H9 (cell line): ENCODE results near the gene HS1BP3. TPM values are rescaled to one million over a fixed set of nuclear protein-coding genes. Genes with fewer than 3 reads are reported as not detected.

Experiments
- DNase-seq: peaks from one replicate; pipeline ENCODE4 v3.0.0-alpha.2; 2017
- H2AFZ ChIP-seq: one replicate; pipeline ENCODE4 v1.6.1; 2013; ENCODE audit warnings: mild to moderate bottlenecking, low read length, control low read depth, moderate library complexity
- H2AK5ac ChIP-seq: 2 replicates; pipeline ENCODE4 v1.6.1; 2013; ENCODE audit warnings: low read length, control low read depth, mixed read lengths; ENCODE audit not compliant: insufficient read length
- H2BK120ac ChIP-seq: one replicate; pipeline ENCODE4 v1.6.1; 2013; ENCODE audit warnings: low read depth, mild to moderate bottlenecking, low read length, control low read depth, inconsistent platforms; ENCODE audit not compliant: poor library complexity, severe bottlenecking
- H2BK12ac ChIP-seq: 2 replicates; pipeline ENCODE4 v1.6.1; 2013; ENCODE audit warnings: low read length, control low read depth, mixed read lengths, low read depth; ENCODE audit not compliant: insufficient read length
- H2BK15ac ChIP-seq: 2 replicates; pipeline ENCODE4 v1.6.1; 2013; ENCODE audit warnings: low read depth, low read length, control low read depth
- H2BK20ac ChIP-seq: one replicate; pipeline ENCODE4 v1.6.1; 2013; ENCODE audit warnings: low read depth, mild to moderate bottlenecking, low read length, control low read depth, inconsistent platforms; ENCODE audit not compliant: poor library complexity, severe bottlenecking
- H2BK5ac ChIP-seq: 2 replicates; pipeline ENCODE4 v1.6.1; 2013; ENCODE audit warnings: low read length, control low read depth, mixed read lengths; ENCODE audit not compliant: insufficient read length
- H3K14ac ChIP-seq: 2 replicates; pipeline ENCODE4 v1.6.1; 2013; ENCODE audit warnings: low read length, control low read depth; ENCODE audit not compliant: insufficient read depth
- H3K18ac ChIP-seq: 2 replicates; pipeline ENCODE4 v1.6.1; 2013; ENCODE audit warnings: low read depth, mild to moderate bottlenecking, mixed read lengths, low read length, control low read depth; ENCODE audit not compliant: insufficient read length
- H3K23ac ChIP-seq: 2 replicates; pipeline ENCODE4 v1.6.1; 2013; ENCODE audit warnings: low read length, control low read depth, mixed read lengths, low read depth; ENCODE audit not compliant: insufficient read length
- H3K23me2 ChIP-seq: 2 replicates; pipeline ENCODE4 v1.6.1; 2013; ENCODE audit warnings: low read depth, mild to moderate bottlenecking, mixed read lengths, low read length, control low read depth; ENCODE audit not compliant: insufficient read length, poor library complexity, severe bottlenecking
- H3K27ac ChIP-seq: 2 replicates; pipeline ENCODE4 v1.5.1; 2013; ENCODE audit warnings: low read length, control low read depth, mixed read lengths, low read depth; ENCODE audit not compliant: insufficient read length
- H3K27me3 ChIP-seq: 2 replicates; pipeline ENCODE4 v1.6.1; 2013; ENCODE audit warnings: low read length, control low read depth, inconsistent platforms; ENCODE audit not compliant: insufficient read depth
- H3K4ac ChIP-seq: 2 replicates; pipeline ENCODE4 v1.6.1; 2013; ENCODE audit warnings: low read depth, mild to moderate bottlenecking, control low read depth, inconsistent platforms, low read length, moderate library complexity
- H3K4me1 ChIP-seq: 2 replicates; pipeline ENCODE4 v1.6.1; 2013; ENCODE audit warnings: low read length, control low read depth, inconsistent platforms; ENCODE audit not compliant: insufficient read depth
- H3K4me2 ChIP-seq: 2 replicates; pipeline ENCODE4 v1.6.1; 2013; ENCODE audit warnings: low read length, control low read depth, mixed read lengths; ENCODE audit not compliant: insufficient read length, insufficient read depth
- H3K56ac ChIP-seq: 2 replicates; pipeline ENCODE4 v1.6.1; 2013; ENCODE audit warnings: low read depth, mild to moderate bottlenecking, mixed read lengths, low read length, control low read depth; ENCODE audit not compliant: insufficient read length
- H3K79me1 ChIP-seq: 2 replicates; pipeline ENCODE4 v1.6.1; 2013; ENCODE audit warnings: low read depth, mild to moderate bottlenecking, moderate library complexity, low read length, control low read depth, inconsistent platforms; ENCODE audit not compliant: insufficient read depth, poor library complexity, severe bottlenecking
- H3K79me2 ChIP-seq: 2 replicates; pipeline ENCODE4 v1.6.1; 2013; ENCODE audit warnings: low read length, control low read depth, inconsistent platforms; ENCODE audit not compliant: insufficient read depth
- H3K9ac ChIP-seq: 2 replicates; pipeline ENCODE4 v1.6.1; 2013; ENCODE audit warnings: low read length, control low read depth, mixed read lengths; ENCODE audit not compliant: insufficient read length; ENCODE audit errors: extremely low read depth
- H3K9me3 ChIP-seq: one replicate; pipeline ENCODE4 v1.6.1; 2013; ENCODE audit warnings: low read depth, low read length, inconsistent platforms; ENCODE audit not compliant: control insufficient read depth
- H3T11ph ChIP-seq: one replicate; pipeline ENCODE4 v1.6.1; 2013; ENCODE audit warnings: mild to moderate bottlenecking, low read length, control low read depth, inconsistent platforms
- H4K20me1 ChIP-seq: one replicate; pipeline ENCODE4 v1.6.1; 2013; ENCODE audit not compliant: control insufficient read depth, insufficient read length, insufficient read depth
- H4K5ac ChIP-seq: 2 replicates; pipeline ENCODE4 v1.6.1; 2013; ENCODE audit warnings: low read depth, mild to moderate bottlenecking, mixed read lengths, low read length, control low read depth; ENCODE audit not compliant: insufficient read length
- H4K8ac ChIP-seq: replicated peaks from 2 replicates; pipeline ENCODE4 v1.6.1; 2013; ENCODE audit warnings: low read length, control low read depth, mixed read lengths, low read depth; ENCODE audit not compliant: insufficient read length
- H4K91ac ChIP-seq: 2 replicates; pipeline ENCODE4 v1.6.1; 2013; ENCODE audit warnings: low read depth, mild to moderate bottlenecking, moderate library complexity, mixed read lengths, low read length, control low read depth; ENCODE audit not compliant: insufficient read length
- H3K27ac Mint-ChIP-seq, 3 experiments: 2 replicates in 2 of 3; 3 replicates in 1 of 3; pipeline ENCODE4 v1.8.0; 2020 to 2021; ENCODE audit warnings: mixed read lengths in 3 of 3, mild to moderate bottlenecking in 1 of 3, moderate library complexity in 1 of 3
- H3K27me3 Mint-ChIP-seq: 2 replicates; pipeline ENCODE4 v1.8.0; 2021; ENCODE audit warnings: low read depth, mild to moderate bottlenecking, moderate library complexity, mixed read lengths
- H3K36me3 Mint-ChIP-seq, 3 experiments: 2 replicates in 2 of 3; 3 replicates in 1 of 3; pipeline ENCODE4 v1.8.0; 2020 to 2021; ENCODE audit warnings: low read depth in 3 of 3, mixed read lengths in 3 of 3; ENCODE audit not compliant: insufficient read depth in 1 of 3
- H3K4me1 Mint-ChIP-seq, 2 experiments: 2 replicates each; pipeline ENCODE4 v1.8.0; 2020; ENCODE audit warnings: mixed read lengths in 2 of 2
- H3K4me3 Mint-ChIP-seq, 2 experiments: 2 replicates in 1 of 2; 3 replicates in 1 of 2; pipeline ENCODE4 v1.8.0; 2020 to 2021; ENCODE audit warnings: mild to moderate bottlenecking in 2 of 2, mixed read lengths in 2 of 2, moderate library complexity in 1 of 2
- H3K9me3 Mint-ChIP-seq, 2 experiments: 2 replicates in 1 of 2; 3 replicates in 1 of 2; pipeline ENCODE4 v1.8.0; 2020; ENCODE audit warnings: mild to moderate bottlenecking in 2 of 2, mixed read lengths in 2 of 2, moderate library complexity in 1 of 2
- WGBS: extraction: QIAGEN DNeasy Blood & Tissue Kit; methylation state at CpG from one replicate; pipeline ENCODE4 v1.1.7; 2013; ENCODE audit warnings: missing lambda C conversion rate, low lambda C conversion rate, mixed read lengths; ENCODE audit not compliant: insufficient read length; ENCODE audit errors: extremely low coverage; 5-methylcytosine and 5-hydroxymethylcytosine counted together
- total RNA-seq: library from RNA; stranded (reverse); gene quantifications from 2 replicates; pipeline ENCODE4 v1.2.1, GENCODE V29; 2021
- TF ChIP-seq, protein P1 (sequence below): fragments of 200-600 bp; sonication (generic); conservative IDR thresholded peaks from 3 replicates; pipeline ENCODE4 v1.8.0; 2021; ENCODE audit warnings: antibody characterized with exemption, mild to moderate bottlenecking

HS1BP3 gene
- total RNA-seq, 1 experiment from 2014 or later: 11.1 TPM

GRCh38 chr2:20584045-20584398 lies 66.9 kb downstream of the HS1BP3 start:
- Histone ChIP-seq H2BK20ac (no peak overlapping the region), H3K9ac (no peak overlapping the region), H3K18ac (peak overlapping the region; percentile 62), H4K8ac (no peak overlapping the region), H3K79me2 (no peaks in the 10 kb centered on the region), H3K27me3 (no peaks in the 10 kb centered on the region), H3T11ph (no peak overlapping the region), H2BK120ac (no peak overlapping the region), H2BK15ac (no peak overlapping the region), H4K20me1 (no peaks in the 10 kb centered on the region), H3K56ac (no peak overlapping the region), H3K23ac (no peak overlapping the region), H3K4me1 (peaks cover 15% of the 10 kb centered on the region; the same call in 1 of the 2 replicates), H4K91ac (peak overlapping the region; percentile 3), H3K23me2 (no peaks in the 10 kb centered on the region), H3K79me1 (no peaks in the 10 kb centered on the region), H3K27ac (no peak overlapping the region), H3K4ac (0 out of 2 replicates have a peak overlapping the region, but pooled peaks have one; percentile 20), H2AFZ (no peak overlapping the region), H4K5ac (no peak overlapping the region), H2AK5ac (no peak overlapping the region), H2BK5ac (no peak overlapping the region), H3K4me2 (peak overlapping the region; percentile 21), H3K14ac (peak overlapping the region; percentile 69), H2BK12ac (peak overlapping the region; percentile 26), H3K9me3 (no peaks in the 10 kb centered on the region)
- Mint-ChIP-seq H3K36me3 (no peaks in the 10 kb centered on the region; a peak in 2 of 7 replicates), H3K27ac (peak overlapping the region in 1 of 3 experiments; percentile 80; a peak in 1 of 7 replicates), H3K4me1 (peaks cover 15 to 20% of the 10 kb centered on the region in 2 experiments), H3K4me3 (peak overlapping the region in 1 of 2 experiments; percentile 12; a peak in 1 of 5 replicates), H3K27me3 (peaks cover 7% of the 10 kb centered on the region), H3K9me3 (peaks cover 6 to 8% of the 10 kb centered on the region in 2 experiments; a peak in 4 of 5 replicates)
- TF ChIP-seq, protein P1, sequence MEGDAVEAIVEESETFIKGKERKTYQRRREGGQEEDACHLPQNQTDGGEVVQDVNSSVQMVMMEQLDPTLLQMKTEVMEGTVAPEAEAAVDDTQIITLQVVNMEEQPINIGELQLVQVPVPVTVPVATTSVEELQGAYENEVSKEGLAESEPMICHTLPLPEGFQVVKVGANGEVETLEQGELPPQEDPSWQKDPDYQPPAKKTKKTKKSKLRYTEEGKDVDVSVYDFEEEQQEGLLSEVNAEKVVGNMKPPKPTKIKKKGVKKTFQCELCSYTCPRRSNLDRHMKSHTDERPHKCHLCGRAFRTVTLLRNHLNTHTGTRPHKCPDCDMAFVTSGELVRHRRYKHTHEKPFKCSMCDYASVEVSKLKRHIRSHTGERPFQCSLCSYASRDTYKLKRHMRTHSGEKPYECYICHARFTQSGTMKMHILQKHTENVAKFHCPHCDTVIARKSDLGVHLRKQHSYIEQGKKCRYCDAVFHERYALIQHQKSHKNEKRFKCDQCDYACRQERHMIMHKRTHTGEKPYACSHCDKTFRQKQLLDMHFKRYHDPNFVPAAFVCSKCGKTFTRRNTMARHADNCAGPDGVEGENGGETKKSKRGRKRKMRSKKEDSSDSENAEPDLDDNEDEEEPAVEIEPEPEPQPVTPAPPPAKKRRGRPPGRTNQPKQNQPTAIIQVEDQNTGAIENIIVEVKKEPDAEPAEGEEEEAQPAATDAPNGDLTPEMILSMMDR: no peak
- DNase-seq: no peak
- no CpG with 5 or more reads among the region's 3 CpGs for WGBS
